Measurements from ENCODE around the gene SLC15A4.
"Not testable (repeated sequence)": the region's sequence is repeated elsewhere in the genome, so short reads cannot be mapped to it uniquely, and the experiment has no call there.

The SLC15A4 gene

GRCh38 chr12:128823916-128824839 is at the start of gene SLC15A4:
SLC15A4 (minus strand) TSS chr12:128823958; CDS start chr12:128823943, 15 bp downstream.
- DNase-seq (peak; percentile 96), ATAC-seq (peak; percentile 97)

GRCh38 chr12:128872303-128872702 is 48.5 kb upstream of the SLC15A4 start:
- DNase-seq = no peak
- no peak for ATAC-seq

GRCh38 chr12:128871516-128871892 is 47.7 kb upstream of the SLC15A4 start:
- ATAC-seq (no peak), DNase-seq (no peak)

GRCh38 chr12:128867466-128867865 is 43.7 kb upstream of the SLC15A4 start:
- DNase-seq = no peak
- no peak for ATAC-seq

- no peak for DNase-seq
- ATAC-seq = no peak
Measured at GRCh38 chr12:128864516-128865186, 40.9 kb upstream of the SLC15A4 start.

GRCh38 chr12:128863957-128864356 is 40.2 kb upstream of the SLC15A4 start:
- ATAC-seq (no peak), DNase-seq (no peak)

GRCh38 chr12:128861226-128862016 is 37.7 kb upstream of the SLC15A4 start:
- no peak for DNase-seq
- no peak for ATAC-seq

GRCh38 chr12:128859311-128859710 is 35.6 kb upstream of the SLC15A4 start:
- DNase-seq = no peak
- no peak for ATAC-seq

- ATAC-seq = no peak
- DNase-seq = no peak
Measured at GRCh38 chr12:128857133-128857763, 33.5 kb upstream of the SLC15A4 start.

- ATAC-seq (no peak), DNase-seq (no peak)
Measured at GRCh38 chr12:128856791-128857078, 33.0 kb upstream of the SLC15A4 start.

GRCh38 chr12:128856035-128856790 is 32.5 kb upstream of the SLC15A4 start:
- no peak for ATAC-seq
- no peak for DNase-seq

- peak; percentile 7 for DNase-seq
- peak; percentile 12 for ATAC-seq
Measured at GRCh38 chr12:128853600-128854197, 29.9 kb upstream of the SLC15A4 start.

- DNase-seq (no peak), ATAC-seq (no peak)
Measured at GRCh38 chr12:128852885-128853599, 29.3 kb upstream of the SLC15A4 start, which contains the start of gene GLT1D1. GLT1D1 (plus strand) TSS chr12:128853478; CDS start chr12:128853582, 104 bp downstream.

GRCh38 chr12:128852026-128852698 is 28.4 kb upstream of the SLC15A4 start:
- no peak for ATAC-seq
- no peak for DNase-seq

- not testable (repeated sequence) for DNase-seq, ATAC-seq
Measured at GRCh38 chr12:128851429-128851828, 27.7 kb upstream of the SLC15A4 start.

GRCh38 chr12:128850400-128850799 is 26.6 kb upstream of the SLC15A4 start:
- DNase-seq = no peak
- ATAC-seq = no peak

- not testable (repeated sequence) for DNase-seq, ATAC-seq
Measured at GRCh38 chr12:128849806-128850205, 26.0 kb upstream of the SLC15A4 start.

- DNase-seq (no peak), ATAC-seq (no peak)
Measured at GRCh38 chr12:128848371-128848770, 24.6 kb upstream of the SLC15A4 start.

GRCh38 chr12:128846671-128847070 is 22.9 kb upstream of the SLC15A4 start:
- ATAC-seq, DNase-seq: not testable (repeated sequence)
